Urothelium cell line (cell line): ENCODE measurements around the gene ZMYM2.

Source experiments
- DNase-seq: peaks from one replicate; pipeline ENCODE4 v3.0.0; 2011; ENCODE audit warnings: low spot score, mixed read lengths
- FAIRE-seq: peaks from 2 replicates; lab custom pipeline; 2011; peaks lifted over from hg19 to GRCh38; lab: Jason Lieb, UNC

ZMYM2 gene

DNA sequence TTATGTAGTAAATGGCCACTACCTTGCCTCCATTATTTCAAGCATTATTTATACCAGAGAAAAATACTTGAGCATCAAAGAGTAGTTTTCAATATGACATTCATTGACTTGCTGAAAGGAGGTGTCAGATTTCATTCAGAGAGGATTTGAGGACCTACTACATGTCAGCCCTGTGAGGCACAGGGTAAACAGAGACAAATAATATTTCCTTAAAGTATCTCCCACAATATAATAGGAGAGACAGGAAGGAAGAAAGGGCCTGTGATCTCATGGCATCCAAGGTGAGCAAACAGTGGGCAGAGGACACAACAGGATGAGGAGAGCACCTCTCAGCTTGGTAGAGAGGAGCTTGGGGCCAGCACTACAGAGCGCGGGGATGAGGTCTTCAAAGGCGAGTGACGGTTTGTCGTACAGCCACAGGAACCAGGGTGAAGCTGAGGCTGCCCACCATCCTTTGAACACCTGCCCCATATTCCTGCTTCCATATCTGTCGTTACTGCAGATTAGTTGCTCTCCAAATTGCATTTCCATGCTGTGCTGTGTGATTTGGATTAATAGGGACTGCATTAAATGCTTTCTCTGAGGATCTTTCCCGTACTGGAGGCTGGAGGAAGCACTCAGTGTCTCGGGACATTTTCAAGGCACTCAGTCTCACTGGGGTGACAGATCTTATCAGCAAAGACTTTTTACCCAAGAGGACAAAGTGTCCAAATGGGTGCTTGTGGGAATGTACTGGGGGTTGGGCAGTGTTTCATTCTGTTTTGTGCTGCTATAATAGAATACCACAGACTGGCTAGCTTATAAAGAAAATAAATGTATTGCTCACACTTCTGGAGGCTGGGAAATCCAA is 143.2 kb downstream of the ZMYM2 start:
- DNase-seq (no peak), FAIRE-seq (no peak)

- FAIRE-seq (no peak), DNase-seq (no peak)
Observed at GRCh38 chr13:20102525-20103180, 144.1 kb downstream of the ZMYM2 start.

DNA sequence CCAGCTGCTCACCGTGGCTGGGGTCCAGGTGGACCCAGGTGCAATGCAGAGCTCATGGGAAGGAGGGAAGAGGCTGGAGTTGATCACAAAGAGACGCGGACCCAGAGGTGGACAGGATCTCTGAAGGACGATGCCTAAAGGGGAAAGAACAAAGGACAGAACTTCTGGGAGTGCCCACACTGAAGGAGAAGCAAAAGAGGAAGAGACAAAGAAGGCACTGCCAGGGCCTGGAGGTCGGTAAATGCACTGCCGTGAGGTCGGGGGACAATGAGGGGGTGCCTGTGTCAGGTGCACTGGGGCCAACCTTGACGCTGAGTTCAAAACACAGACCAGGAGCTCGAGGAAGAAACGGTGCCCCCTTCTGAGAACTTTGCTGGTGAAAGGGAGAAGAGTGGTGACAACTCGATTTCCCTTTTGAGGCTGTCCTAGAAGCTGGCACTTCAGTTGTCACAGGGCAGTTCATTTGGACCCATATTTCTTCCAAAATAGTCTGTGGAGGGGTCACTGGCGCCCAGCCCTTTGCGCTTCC is 146.7 kb downstream of the ZMYM2 start:
- DNase-seq: no peak

DNA sequence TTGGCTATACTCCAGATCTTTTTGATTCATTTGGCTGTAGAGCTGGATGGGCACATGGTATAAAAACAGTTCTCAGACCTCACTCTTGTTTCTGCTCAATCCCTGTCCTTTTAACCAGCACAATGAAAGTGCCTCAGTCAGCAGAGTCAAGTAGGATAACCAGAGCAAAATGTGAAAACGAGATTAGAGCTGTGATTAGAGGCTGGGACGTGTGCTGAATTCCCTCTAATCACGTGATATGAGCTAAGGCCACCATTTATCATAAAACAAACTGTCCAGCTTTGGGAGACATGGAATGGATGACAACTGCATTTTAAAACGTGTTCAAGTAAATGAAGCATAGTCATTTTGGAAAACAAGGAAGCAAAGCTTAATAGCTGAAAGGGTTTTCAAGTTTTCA is 148.2 kb downstream of the ZMYM2 start:
- DNase-seq (no peak), FAIRE-seq (no peak)

More for the DNA sequence above, 146.7 kb downstream of the ZMYM2 start:
- no peak for FAIRE-seq

DNA sequence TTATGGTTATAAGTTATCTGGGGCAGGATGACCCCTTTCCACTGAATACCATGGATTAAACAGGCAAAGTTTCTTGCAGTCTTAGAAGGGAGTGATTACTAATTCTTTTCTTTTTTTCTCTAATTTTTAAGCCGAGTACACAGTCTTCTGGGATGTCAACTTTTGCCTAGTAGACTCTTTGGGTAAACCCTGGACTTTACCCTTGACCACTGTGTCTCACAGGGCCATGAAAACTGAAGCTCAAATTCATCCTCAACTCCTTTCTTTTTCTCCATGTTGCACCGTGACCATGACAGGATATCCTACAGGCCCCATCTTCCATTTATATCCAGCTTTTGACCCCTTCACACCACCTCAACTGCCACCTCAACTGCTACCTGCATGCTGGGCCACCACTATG is 150.5 kb downstream of the ZMYM2 start:
- no peak for FAIRE-seq
- no peak for DNase-seq

DNA sequence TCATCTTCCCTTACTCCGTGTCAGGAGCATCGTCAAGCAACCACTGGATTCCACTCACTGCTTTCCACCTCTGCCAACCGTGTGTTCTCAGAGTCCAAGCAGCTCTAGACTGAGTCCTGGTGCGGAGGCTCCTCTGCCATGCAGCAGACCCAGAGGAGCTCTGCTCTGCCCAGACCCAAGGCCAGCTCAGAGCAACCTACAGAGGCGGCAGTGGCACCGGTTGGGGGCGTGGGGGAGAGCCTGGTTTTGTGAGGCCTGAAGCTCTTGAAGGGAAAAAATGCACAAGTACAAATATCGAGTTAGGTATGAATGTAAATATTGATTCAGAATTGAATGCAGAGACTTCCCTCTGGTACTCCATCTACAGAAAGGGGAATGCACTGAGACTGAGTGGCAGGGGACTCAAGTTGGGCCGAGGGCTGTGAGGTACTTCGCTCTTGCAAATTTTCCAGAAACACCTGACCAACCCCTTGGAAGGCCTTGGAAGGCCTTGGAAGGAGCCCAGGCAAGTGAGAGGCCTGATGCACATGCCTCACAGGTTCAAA is 155.6 kb downstream of the ZMYM2 start:
- FAIRE-seq: no peak
- no peak for DNase-seq

- FAIRE-seq: no peak
- DNase-seq: no peak
Observed at GRCh38 chr13:20116213-20116612, 157.7 kb downstream of the ZMYM2 start.

DNA sequence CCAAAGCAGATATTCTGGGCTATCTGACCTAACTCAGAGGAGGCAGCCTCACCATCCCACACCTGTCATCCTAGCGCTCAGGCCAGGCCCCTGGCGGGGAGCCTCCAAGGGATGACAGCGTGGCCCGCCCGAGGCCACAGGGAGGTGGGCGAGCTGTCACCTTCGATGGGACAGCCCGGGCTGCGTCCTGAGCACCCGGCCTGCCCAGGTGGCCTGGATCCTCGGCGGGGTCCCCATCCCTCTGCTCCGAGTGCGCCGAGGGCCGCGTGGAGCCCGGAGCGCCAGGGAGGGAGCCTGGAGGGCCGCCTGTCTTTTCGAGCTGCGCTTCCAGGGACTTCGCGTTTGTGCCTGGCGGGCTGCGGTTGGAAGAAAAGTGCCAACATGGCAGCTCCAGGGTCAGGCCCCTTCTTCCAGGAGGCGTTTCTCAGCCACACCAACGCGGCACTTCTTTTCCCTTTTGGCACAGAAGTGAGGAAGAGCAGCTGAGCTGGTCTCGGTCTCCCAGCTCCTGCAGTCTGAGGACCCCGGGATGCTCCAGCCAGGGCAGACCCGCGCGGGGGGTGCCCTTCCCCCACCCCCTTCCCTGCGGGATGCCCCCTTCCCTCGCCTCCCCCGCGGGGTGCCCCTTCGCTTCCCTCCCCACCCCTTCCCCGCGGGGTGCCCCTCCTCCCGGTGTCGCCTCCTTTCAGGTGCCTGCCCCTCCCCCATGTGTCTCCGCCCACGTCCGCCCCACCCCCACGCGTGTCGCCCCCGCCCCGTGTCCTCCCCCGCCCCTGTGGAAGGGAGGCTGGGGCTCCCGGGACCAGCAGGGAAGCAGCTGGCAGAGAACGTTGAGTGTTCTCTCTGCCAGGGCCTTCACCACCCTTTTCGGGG is 160.0 kb downstream of the ZMYM2 start:
- DNase-seq: no peak

DNA sequence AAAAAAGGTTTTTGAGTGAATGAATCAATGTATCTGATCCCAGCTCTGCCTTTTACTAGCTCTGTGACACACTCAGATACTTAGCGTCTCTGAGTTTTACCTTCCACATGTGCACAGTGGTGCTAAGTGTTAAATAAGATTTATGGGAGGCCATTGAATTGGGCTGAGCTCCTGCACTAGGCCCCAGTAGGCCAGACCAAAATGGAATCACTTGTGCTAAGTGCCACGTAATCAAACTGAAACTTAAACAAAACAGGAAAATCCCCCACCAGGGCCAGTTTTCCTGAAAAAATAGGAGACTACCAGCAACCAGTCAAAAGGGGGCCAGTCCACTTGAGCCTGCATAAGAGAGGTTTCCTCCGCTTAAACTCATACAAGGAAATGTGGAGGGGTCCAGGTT is 161.4 kb downstream of the ZMYM2 start:
- FAIRE-seq: no peak

More for the DNA sequence above, 160.0 kb downstream of the ZMYM2 start:
- FAIRE-seq: no peak

DNA sequence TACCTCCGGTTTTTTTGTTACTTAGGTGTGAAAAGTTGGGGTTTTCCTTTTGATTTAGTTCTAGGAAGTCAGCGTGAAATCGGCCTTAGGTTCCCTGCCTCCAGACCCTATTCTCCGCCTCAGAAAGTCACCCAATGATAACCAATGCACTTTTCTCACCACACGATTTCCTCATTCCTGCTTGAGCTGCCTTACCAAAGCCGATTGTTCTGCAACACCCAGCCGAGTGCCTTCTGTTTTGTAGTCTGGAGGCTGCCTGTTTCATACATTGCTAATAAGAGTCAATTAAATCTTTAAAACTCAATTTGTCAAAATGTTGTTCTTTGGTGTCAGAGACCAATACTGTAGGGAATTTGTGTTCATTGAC is 162.6 kb downstream of the ZMYM2 start:
- DNase-seq (no peak), FAIRE-seq (no peak)

More for the DNA sequence above, 161.4 kb downstream of the ZMYM2 start:
- no peak for DNase-seq

- no peak for FAIRE-seq
- no peak for DNase-seq
Observed at GRCh38 chr13:20124303-20124702, 165.8 kb downstream of the ZMYM2 start.

DNA sequence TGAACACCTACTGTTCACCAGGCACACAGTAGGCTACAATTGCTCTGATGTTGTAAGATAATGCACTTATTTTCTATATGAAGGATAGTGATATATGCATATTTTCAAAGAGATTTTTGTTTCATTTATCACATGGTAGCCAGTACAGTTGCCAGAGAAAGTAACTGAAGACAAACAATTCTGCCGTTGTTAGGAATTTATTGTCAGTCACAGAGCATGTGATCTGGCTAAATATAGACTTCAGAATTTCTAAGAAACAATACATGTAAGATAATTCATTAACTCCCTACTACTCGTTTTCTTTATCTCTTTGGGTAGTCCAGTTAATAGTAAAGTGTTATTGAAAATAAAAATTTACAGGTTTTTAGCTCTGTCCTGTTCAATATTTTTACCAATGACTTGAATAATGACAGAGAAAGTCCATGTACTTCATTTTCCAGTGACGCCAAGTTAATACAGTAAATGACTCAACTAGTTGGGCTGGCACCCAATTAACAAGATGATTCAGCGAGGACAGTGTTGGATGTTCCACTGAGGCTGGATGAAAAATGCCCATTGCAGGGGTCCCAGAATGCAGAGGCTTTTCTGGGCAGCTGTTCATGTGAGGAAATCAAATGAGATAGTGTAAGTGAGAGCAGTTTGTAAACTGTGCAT is 166.7 kb downstream of the ZMYM2 start:
- DNase-seq (peak; percentile 14), FAIRE-seq (no peak)

DNA sequence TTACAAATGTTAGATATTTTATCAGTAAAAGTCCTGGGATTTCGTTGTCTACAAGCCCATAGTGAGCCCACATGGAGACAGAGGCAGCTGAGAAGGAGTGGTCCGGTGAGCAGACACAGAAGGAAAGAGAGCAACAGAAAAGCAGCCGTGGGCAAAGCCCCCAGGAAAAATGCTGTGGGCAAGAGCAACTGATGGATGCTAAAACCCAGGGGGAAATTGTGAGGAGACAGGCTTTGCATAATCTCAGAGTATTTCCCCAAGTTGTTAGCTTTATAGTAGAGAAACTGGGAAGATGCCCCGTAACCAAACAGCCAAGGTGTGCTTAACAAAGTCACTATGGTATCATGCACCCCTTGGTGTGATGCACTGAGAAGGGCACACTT is 167.2 kb downstream of the ZMYM2 start:
- FAIRE-seq: no peak
- no peak for DNase-seq

DNA sequence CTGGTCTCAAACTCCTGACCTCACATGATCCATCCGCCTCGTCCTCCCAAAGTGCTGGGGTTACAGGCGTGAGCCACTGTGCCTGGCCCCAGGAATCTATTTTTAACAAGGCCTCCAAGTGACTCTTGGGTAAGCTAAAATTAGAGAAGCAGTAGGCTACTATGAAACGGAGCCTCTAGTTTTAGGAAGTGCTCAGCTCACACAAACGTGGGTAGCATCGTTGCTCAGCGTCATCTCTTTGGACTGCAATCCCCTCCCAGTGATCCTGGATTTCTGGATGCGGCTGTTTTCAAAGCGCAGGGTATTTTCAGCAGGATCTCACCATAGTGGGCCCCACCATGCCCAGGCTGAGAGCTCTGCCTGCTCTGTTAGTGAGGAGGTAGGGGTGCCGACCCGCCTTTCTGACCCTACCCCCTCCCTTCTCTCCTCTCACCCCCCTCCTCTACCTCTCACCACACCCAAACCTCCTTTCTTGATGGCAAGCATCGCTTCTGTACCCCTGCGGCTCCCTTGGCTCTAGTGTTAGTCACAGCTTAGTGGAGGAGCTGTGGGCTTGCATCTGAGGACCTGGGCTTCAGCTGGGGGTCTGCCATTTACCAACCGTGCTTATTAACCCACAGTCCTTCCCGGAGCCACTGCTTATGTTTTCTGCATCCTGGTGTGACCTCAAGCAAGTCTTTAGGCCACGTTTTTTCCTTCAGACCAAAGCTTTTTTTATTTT is 168.2 kb downstream of the ZMYM2 start:
- DNase-seq: no peak
- no peak for FAIRE-seq

DNA sequence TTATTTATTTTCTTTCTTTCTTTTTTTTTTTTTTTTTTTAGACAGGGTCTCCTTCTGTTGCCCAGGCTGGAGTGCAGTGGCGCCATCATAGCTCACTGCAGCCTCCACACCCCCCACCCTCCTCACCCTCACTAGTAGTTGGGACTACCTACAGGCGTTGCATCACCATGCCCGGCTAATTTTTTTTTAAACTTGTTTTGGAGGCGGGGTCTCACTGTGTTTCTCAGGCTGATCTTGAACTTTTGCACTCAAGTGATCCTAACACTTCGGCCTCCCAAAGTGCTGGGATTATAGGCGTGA is 168.7 kb downstream of the ZMYM2 start:
- FAIRE-seq: no peak

DNA sequence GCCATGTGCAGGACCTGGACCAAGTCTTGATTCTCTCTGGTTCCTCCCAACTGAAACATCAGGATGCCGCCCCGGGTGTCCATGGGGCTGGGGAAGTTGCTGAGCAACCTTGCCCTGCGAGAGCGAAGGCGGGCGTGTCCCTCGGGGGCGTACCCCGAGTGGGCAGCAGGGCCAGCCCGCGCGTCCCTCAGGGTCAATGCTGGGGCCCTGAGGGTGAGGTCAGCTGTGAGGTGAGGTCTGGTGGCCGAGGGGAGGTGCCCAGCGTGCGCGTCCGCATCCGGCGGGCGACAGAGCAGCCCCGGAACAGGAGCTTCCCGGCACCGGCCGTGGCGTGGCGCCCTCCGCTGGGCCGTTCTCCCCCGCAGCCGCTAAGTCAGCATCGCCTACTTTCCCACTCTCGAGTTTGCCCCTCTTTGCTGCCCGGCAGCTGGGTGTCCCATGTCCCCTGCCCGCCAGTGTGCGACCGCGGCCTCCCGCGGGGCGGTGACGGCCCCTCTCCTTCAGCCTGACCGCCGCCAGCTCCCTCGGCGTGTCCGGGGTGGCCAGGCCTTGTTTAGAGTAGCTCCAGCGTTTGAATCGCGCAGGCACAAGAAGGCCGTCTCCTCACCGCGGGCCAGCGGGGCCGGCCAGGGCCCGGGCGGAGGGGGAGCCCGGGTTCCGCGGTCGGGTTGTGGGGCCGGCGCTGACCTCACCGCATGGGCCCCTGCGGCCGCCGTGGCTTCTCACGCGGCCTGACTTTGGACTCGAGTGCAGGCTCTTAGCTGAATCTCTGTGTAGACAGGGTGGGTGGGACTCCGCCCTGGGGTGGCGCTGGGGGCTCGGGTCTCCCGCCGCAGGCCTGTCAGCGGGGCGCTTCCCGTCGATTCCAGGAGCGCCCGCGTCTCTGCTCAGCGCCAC is 169.3 kb downstream of the ZMYM2 start:
- no peak for DNase-seq
- FAIRE-seq: no peak

More for the DNA sequence above, 168.7 kb downstream of the ZMYM2 start:
- DNase-seq: no peak

DNA sequence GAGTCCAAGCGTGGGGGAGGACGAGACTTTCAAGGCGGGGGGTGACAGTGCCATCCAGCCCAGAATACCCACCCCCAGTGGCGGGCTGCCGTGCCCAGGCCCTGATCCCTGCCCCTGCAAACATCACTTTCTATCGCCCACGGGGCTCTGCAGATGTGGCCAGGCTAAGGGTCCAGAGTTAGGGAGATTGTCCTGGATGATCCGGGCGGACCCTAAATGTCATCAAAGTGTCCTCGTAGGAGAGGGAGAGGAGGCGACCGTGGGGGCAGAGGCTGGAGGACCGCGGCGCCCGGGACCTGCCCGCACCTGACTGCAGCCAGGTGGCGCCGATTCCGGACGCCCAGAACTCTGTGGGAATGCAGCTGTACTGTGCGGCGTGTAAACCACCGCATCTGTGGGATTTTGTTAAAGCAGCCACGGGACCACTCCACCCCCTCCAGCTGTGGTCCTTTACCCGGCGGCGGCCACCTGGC is 170.0 kb downstream of the ZMYM2 start:
- FAIRE-seq (no peak), DNase-seq (no peak)

- FAIRE-seq (no peak), DNase-seq (no peak)
Observed at GRCh38 chr13:20129076-20129475, 170.5 kb downstream of the ZMYM2 start.

DNA sequence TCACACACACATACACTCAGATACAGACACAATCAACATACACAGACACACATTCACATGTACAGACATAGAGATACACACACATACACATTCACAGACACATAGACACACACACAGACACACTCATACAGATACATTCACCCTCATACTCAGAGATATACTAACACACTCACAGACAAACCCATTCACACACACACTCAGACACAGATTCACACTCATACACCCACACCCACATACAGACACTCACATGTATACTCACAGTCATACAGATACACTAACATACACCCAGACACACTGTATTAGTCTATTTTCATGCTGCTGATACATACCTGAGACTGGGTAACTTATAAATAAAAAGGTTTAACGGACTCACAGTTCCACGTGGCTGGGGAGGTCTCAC is 171.5 kb downstream of the ZMYM2 start:
- DNase-seq (no peak), FAIRE-seq (no peak)
